Gastrocnemius medialis (tissue), 4 donors: Measurements from ENCODE around the gene DOK3. TPM values are rescaled to one million over a fixed set of nuclear protein-coding genes. Genes with fewer than 3 reads are reported as not detected.

Experiments used
- ATAC-seq, 2 donors: fragments of 150-250 bp; one replicate each; pipeline ENCODE4 v1.9.1; 2016
- DNase-seq, 2 donors: peaks; one replicate each; pipeline ENCODE4 v3.0.0-alpha.2; 2019
- H3K27ac ChIP-seq, 4 donors: fragments of 200-600 bp; sonication (generic); 1 replicate in 1 of 4; 2 replicates in 3 of 4; pipeline ENCODE4 v1.5.1; 2016 to 2018; ENCODE audit warnings: mild to moderate bottlenecking in 2 of 4, moderate library complexity in 1 of 4
- H3K27me3 ChIP-seq, 3 donors: fragments of 200-600 bp; sonication (generic) in 2 of 3; 1 replicate in 1 of 3; 2 replicates in 2 of 3; pipeline versions ENCODE4 v1.5.1 to v1.6.0; 2016 to 2019; ENCODE audit warnings: mild to moderate bottlenecking in 1 of 3, moderate library complexity in 1 of 3
- H3K36me3 ChIP-seq, 2 donors: fragments of 200-600 bp; sonication (generic) in 1 of 2; one replicate each; pipeline ENCODE4 v1.5.1; 2017 to 2018
- H3K4me1 ChIP-seq, 2 donors: fragments of 200-600 bp; sonication (generic) in 1 of 2; one replicate each; pipeline ENCODE4 v1.5.1; 2016 to 2017; ENCODE audit warnings: mild to moderate bottlenecking in 2 of 2
- H3K4me3 ChIP-seq, 4 donors: fragments of 200-600 bp; sonication (generic) in 3 of 4; 1 replicate in 1 of 4; 2 replicates in 3 of 4; pipeline ENCODE4 v1.5.1; 2016 to 2019; ENCODE audit warnings: mild to moderate bottlenecking in 2 of 4
- H3K9me3 ChIP-seq, 3 donors: fragments of 200-600 bp; sonication (generic) in 2 of 3; 1 replicate in 1 of 3; 2 replicates in 2 of 3; pipeline ENCODE4 v1.5.1; 2016 to 2019
- CTCF ChIP-seq, 5 experiments: fragments of 450-650 bp in 3 of 5; fragments of 200-600 bp in 2 of 5; sonication (generic) in 2 of 5; IDR thresholded peaks in 4 of 5; conservative IDR thresholded peaks in 1 of 5; 1 replicate in 4 of 5; 2 replicates in 1 of 5; pipeline ENCODE4 v1.5.1; 2016 to 2019; ENCODE audit warnings: antibody characterized with exemption in 5 of 5, mild to moderate bottlenecking in 3 of 5, moderate library complexity in 3 of 5
- POLR2A ChIP-seq, 2 donors: fragments of 450-650 bp; IDR thresholded peaks; one replicate each; pipeline ENCODE4 v1.6.1; 2017; ENCODE audit warnings: antibody characterized with exemption in 2 of 2, mild to moderate bottlenecking in 2 of 2, moderate library complexity in 2 of 2
- in situ Hi-C, 4 donors: fragments of 200-750 bp; cut with MboI; loops; one replicate each; pipeline versions ENCODE4 v1.15.0 to v1.8.0; 2017; ENCODE audit warnings: low sequenced_read_pairs in 4 of 4
- intact Hi-C: fragments of 100-400 bp; cut with DNase I; formaldehyde crosslinking; loops from one replicate; pipeline ENCODE4 v1.15.1; 2023; ENCODE audit warnings: low total_unique reads
- total RNA-seq, 4 donors: library from RNA; depleted of rRNA; stranded (reverse); fragments of >200 nt; gene quantifications; one replicate each; pipeline versions ENCODE4 v1.1.0 to v1.2.3, GENCODE V29; 2016

The DOK3 gene
- total RNA-seq, 4 donors from 2014 or later = 2.1 to 5.1 (median 2.9) TPM

GRCh38 chr5:177473443-177474001 lies 36.1 kb downstream of the DOK3 start, which contains the start of gene DBN1:
Gene DBN1, minus strand, starts transcription at chr5:177473634. Its CDS starts 113 bp downstream, at chr5:177473521.
- intact Hi-C loops (no loop called here), in situ Hi-C loops (no loop called here)
- H3K36me3 ChIP-seq = no peaks in the 10 kb centered on the region
- ATAC-seq (peak; percentile 18 to 35), DNase-seq (no peak)
- H3K4me3 ChIP-seq = peak within 1 kb of the TSS; percentile 62 to 74 (median 69)
- peaks cover 20 to 21% of the 10 kb centered on the region in 2 donors for H3K4me1 ChIP-seq
- H3K9me3 ChIP-seq = no peaks in the 10 kb centered on the region
- TF ChIP-seq CTCF (IDR thresholded peaks at IDR 0.05 in 4 of 5, conservative IDR thresholded peaks at IDR 0.05 in 1 of 5) (no peak), POLR2A (IDR thresholded peaks at IDR 0.05) (no peak)
- H3K27ac ChIP-seq = peak within 1 kb of the TSS; percentile 69 to 79 (median 72)
- peaks cover 0 to 4% (median 0%) of the 10 kb centered on the region in 3 donors for H3K27me3 ChIP-seq

- in situ Hi-C loops (no loop called here), intact Hi-C loops (no loop called here)
- peaks cover 14 to 16% of the 10 kb centered on the region in 2 donors for H3K4me1 ChIP-seq
- H3K27me3 ChIP-seq = peaks cover 0 to 4% (median 0%) of the 10 kb centered on the region in 3 donors
- peak overlapping the region; percentile 62 to 74 (median 69) for H3K4me3 ChIP-seq
- ATAC-seq = no peak
- H3K9me3 ChIP-seq = no peaks in the 10 kb centered on the region
- DNase-seq = no peak
- TF ChIP-seq POLR2A (IDR thresholded peaks at IDR 0.05) = no peak
- TF ChIP-seq CTCF (IDR thresholded peaks at IDR 0.05 in 4 of 5, conservative IDR thresholded peaks at IDR 0.05 in 1 of 5) = no peak
- H3K27ac ChIP-seq = peak overlapping the region; percentile 69 to 79 (median 72)
- H3K36me3 ChIP-seq = no peaks in the 10 kb centered on the region
Observed at GRCh38 chr5:177472460-177473442, 36.9 kb downstream of the DOK3 start.

- Histone ChIP-seq H3K27me3 (peaks cover 0 to 4% (median 0%) of the 10 kb centered on the region in 3 donors), H3K27ac (peak overlapping the region; percentile 51 to 79 (median 71)), H3K4me1 (peaks cover 9 to 16% of the 10 kb centered on the region in 2 donors), H3K9me3 (no peaks in the 10 kb centered on the region), H3K36me3 (no peaks in the 10 kb centered on the region), H3K4me3 (peak overlapping the region; percentile 53 to 74 (median 66))
- DNase-seq (peak in 1 of 2 donors; percentile 60), ATAC-seq (peak; percentile 16 to 19)
- TF ChIP-seq CTCF (IDR thresholded peaks at IDR 0.05 in 4 of 5, conservative IDR thresholded peaks at IDR 0.05 in 1 of 5) = no peak
- intact Hi-C loops = no loop called here
- in situ Hi-C loops = no loop called here
Observed at GRCh38 chr5:177471610-177472356, 37.8 kb downstream of the DOK3 start.

GRCh38 chr5:177470759-177471536 lies 38.7 kb downstream of the DOK3 start:
- Histone ChIP-seq H3K36me3 (no peaks in the 10 kb centered on the region), H3K4me3 (no peak overlapping the region), H3K27ac (peak overlapping the region; percentile 51 to 79 (median 71)), H3K9me3 (no peaks in the 10 kb centered on the region), H3K27me3 (peaks cover 0 to 4% (median 0%) of the 10 kb centered on the region in 3 donors), H3K4me1 (peaks cover 9 to 16% of the 10 kb centered on the region in 2 donors)
- DNase-seq (no peak), ATAC-seq (no peak)
- in situ Hi-C loops (no loop called here), intact Hi-C loops (no loop called here)
- TF ChIP-seq CTCF (IDR thresholded peaks at IDR 0.05 in 4 of 5, conservative IDR thresholded peaks at IDR 0.05 in 1 of 5) (no peak), POLR2A (IDR thresholded peaks at IDR 0.05) (no peak)
